Left ventricle myocardium inferior (tissue), 1 donor: ENCODE data around the gene TAMALIN. TPM values are rescaled to one million over a fixed set of nuclear protein-coding genes. Genes with fewer than 3 reads are reported as not detected.
A peak's percentile ranks its signal among the peaks of the same experiment; 100 is the strongest.

Experiments used
- DNase-seq: peaks from one replicate; pipeline ENCODE4 v3.0.0-alpha.2; 2020
- H3K27ac ChIP-seq: fragments of 200-600 bp; replicated peaks from 2 replicates; pipeline ENCODE4 v1.8.0; 2021
- H3K27me3 ChIP-seq: fragments of 200-600 bp; 2 replicates; pipeline ENCODE4 v1.8.0; 2021; ENCODE audit warnings: low read depth
- H3K36me3 ChIP-seq: fragments of 200-600 bp; 2 replicates; pipeline ENCODE4 v1.8.0; 2021
- H3K4me1 ChIP-seq: fragments of 200-600 bp; 2 replicates; pipeline ENCODE4 v1.8.0; 2021
- H3K4me3 ChIP-seq: fragments of 200-600 bp; 2 replicates; pipeline ENCODE4 v1.8.0; 2021; ENCODE audit warnings: mild to moderate bottlenecking, moderate library complexity
- H3K9me3 ChIP-seq: fragments of 200-600 bp; replicated peaks from 2 replicates; pipeline ENCODE4 v1.8.0; 2021
- intact Hi-C: fragments of 100-400 bp; cut with micrococcal nuclease; formaldehyde crosslinking; loops from one replicate; pipeline ENCODE4 v1.11.0; 2022
- total RNA-seq: library from RNA; stranded (reverse); fragmentation: NEBNext Ultra II Directional; extraction: Animal tissue kit (Norgen Biotek cat#: 25700); gene quantifications from one replicate; pipeline ENCODE4 v1.2.1, GENCODE V29; 2021
- TF ChIP-seq, protein P1 (sequence below): fragments of 200-600 bp; IDR thresholded peaks from 2 replicates; pipeline ENCODE4 v1.8.0; 2021; ENCODE audit warnings: antibody characterized with exemption, mild to moderate bottlenecking, borderline replicate concordance
- donor health status: DM: no; HTN: yes; CAD: no; lungs with severe emphysema.

Gene TAMALIN
- total RNA-seq, 1 donor from 2014 or later, result 20.0 TPM

DNA sequence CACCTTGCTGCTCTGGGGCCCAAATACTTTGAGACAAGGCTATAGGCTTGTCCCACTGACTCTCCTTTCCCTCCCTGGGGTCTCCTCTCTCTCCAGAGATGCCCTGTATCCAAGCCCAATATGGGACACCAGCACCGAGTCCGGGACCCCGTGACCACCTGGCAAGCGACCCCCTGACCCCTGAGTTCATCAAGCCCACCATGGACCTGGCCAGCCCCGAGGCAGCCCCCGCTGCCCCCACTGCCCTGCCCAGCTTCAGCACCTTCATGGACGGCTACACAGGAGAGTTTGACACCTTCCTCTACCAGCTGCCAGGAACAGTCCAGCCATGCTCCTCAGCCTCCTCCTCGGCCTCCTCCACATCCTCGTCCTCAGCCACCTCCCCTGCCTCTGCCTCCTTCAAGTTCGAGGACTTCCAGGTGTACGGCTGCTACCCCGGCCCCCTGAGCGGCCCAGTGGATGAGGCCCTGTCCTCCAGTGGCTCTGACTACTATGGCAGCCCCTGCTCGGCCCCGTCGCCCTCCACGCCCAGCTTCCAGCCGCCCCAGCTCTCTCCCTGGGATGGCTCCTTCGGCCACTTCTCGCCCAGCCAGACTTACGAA, 47.6 kb downstream of the TAMALIN start:
- Histone ChIP-seq H3K9me3 (no peaks in the 10 kb centered on the region), H3K36me3 (peaks cover 49% of the 10 kb centered on the region), H3K27ac (peak overlapping the region; percentile 99), H3K4me3 (peak overlapping the region; percentile 77), H3K4me1 (peaks cover 81% of the 10 kb centered on the region), H3K27me3 (no peaks in the 10 kb centered on the region)
- TF ChIP-seq, protein P1, sequence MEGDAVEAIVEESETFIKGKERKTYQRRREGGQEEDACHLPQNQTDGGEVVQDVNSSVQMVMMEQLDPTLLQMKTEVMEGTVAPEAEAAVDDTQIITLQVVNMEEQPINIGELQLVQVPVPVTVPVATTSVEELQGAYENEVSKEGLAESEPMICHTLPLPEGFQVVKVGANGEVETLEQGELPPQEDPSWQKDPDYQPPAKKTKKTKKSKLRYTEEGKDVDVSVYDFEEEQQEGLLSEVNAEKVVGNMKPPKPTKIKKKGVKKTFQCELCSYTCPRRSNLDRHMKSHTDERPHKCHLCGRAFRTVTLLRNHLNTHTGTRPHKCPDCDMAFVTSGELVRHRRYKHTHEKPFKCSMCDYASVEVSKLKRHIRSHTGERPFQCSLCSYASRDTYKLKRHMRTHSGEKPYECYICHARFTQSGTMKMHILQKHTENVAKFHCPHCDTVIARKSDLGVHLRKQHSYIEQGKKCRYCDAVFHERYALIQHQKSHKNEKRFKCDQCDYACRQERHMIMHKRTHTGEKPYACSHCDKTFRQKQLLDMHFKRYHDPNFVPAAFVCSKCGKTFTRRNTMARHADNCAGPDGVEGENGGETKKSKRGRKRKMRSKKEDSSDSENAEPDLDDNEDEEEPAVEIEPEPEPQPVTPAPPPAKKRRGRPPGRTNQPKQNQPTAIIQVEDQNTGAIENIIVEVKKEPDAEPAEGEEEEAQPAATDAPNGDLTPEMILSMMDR, result no peak
- DNase-seq, result no peak
- intact Hi-C loops, result no loop called here

DNA sequence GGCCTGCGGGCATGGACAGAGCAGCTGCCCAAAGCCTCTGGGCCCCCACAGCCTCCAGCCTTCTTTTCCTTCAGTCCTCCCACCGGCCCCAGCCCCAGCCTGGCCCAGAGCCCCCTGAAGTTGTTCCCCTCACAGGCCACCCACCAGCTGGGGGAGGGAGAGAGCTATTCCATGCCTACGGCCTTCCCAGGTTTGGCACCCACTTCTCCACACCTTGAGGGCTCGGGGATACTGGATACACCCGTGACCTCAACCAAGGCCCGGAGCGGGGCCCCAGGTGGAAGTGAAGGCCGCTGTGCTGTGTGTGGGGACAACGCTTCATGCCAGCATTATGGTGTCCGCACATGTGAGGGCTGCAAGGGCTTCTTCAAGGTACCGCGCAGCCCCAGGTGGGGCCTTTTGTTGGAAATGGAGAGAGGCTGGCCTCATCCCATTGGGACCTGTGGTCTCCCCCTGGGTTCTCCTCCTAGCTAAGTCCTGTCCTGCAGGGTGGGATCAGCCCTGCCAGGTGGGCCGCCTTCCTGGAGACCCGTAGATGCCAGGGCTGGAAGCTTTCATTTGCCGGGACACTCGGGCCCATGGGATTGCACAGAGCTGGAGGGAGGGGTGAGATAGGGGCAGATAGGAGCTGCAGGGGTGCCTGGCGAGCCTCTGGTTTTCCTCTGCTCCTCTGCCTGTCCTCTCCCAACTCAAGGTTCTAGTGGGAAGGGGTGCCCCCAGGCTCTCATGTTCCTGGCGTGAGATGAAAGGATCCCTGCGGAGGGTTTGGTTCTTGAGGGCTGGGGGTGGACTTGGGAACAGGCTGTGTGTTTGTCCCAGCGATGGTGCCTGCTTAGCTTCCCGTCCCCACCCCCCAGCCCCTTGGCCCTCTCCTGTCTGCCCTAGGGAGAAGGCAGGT, 48.3 kb downstream of the TAMALIN start:
- Histone ChIP-seq H3K36me3 (peaks cover 54% of the 10 kb centered on the region), H3K9me3 (no peaks in the 10 kb centered on the region), H3K27me3 (no peaks in the 10 kb centered on the region), H3K27ac (peak overlapping the region; percentile 99), H3K4me1 (peaks cover 73% of the 10 kb centered on the region), H3K4me3 (peak overlapping the region; percentile 77)
- TF ChIP-seq, protein P1, result no peak
- no peak for DNase-seq
- intact Hi-C loops, result no loop called here

DNA sequence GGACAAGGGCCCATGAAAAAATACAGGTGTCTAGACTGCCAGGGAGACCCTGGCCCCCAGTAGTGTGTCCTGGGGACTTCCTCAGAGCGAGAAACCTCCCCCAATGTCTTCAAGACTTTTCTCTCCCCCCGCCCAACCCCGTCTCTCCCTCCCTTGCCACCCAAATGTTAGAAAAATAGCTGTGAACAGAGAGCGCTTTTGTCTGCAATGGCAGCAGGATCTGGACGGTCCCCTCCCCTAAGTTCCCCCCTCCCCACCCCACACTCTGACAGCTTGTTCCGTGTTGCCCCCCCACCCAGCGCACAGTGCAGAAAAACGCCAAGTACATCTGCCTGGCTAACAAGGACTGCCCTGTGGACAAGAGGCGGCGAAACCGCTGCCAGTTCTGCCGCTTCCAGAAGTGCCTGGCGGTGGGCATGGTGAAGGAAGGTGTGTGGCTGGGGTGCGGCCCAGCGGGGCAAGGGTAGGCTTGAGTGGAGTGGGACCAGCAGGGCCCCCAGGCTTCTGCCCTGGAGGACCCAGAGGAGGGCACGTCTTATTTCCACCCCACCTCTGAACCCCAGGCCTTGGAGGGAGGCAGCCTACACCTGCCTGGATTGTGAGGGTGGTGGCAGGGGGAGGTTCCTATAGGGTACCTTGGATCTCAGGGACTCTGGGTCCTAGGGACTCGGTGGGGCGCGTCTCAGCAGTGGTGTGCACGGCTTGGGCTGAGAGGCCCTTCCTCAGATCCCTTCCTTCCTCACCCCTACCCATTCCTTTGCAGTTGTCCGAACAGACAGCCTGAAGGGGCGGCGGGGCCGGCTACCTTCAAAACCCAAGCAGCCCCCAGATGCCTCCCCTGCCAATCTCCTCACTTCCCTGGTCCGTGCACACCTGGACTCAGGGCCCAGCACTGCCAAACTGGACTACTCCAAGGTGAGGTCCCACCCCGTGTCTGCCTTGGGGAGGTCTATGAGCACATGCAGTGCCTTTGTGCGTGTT, 49.3 kb downstream of the TAMALIN start:
- Histone ChIP-seq H3K27ac (peak overlapping the region; percentile 99), H3K36me3 (peaks cover 54% of the 10 kb centered on the region), H3K4me3 (peak overlapping the region; percentile 77), H3K4me1 (peaks cover 65% of the 10 kb centered on the region), H3K9me3 (no peaks in the 10 kb centered on the region), H3K27me3 (no peaks in the 10 kb centered on the region)
- intact Hi-C loops, result no loop called here
- no peak for DNase-seq
- TF ChIP-seq, protein P1, result no peak

DNA sequence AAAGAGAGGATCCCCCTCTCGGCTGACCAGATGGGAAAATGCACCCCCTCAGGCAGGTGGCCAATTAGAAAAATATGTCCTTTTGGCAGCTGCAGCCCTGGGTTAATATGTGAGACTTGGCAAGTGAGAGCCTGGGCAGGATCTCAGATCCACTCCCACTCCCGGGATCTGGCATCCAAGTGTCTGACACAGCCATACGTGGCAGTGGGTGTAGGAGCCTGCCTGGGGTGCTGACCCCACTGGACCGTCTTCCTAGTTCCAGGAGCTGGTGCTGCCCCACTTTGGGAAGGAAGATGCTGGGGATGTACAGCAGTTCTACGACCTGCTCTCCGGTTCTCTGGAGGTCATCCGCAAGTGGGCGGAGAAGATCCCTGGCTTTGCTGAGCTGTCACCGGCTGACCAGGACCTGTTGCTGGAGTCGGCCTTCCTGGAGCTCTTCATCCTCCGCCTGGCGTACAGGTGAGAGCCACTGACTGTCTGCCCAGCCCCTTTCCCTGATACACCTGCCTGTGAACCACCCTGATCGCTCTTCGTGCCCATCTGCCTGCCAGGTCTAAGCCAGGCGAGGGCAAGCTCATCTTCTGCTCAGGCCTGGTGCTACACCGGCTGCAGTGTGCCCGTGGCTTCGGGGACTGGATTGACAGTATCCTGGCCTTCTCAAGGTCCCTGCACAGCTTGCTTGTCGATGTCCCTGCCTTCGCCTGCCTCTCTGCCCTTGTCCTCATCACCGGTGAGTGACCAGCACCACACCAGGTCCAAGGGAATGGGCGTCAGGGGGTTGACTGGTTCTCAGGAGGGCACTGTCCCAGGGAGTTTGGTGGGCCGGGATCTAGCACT, 50.3 kb downstream of the TAMALIN start:
- no peak for DNase-seq
- TF ChIP-seq, protein P1, result no peak
- intact Hi-C loops, result no loop called here
- Histone ChIP-seq H3K27ac (peak overlapping the region; percentile 24), H3K36me3 (peaks cover 54% of the 10 kb centered on the region), H3K27me3 (no peaks in the 10 kb centered on the region), H3K4me3 (no peak overlapping the region), H3K9me3 (no peaks in the 10 kb centered on the region), H3K4me1 (peaks cover 62% of the 10 kb centered on the region)
